KG1 (cell line): ENCODE measurements around the gene KCNK1.

Source experiments
- DNase-seq: peaks from one replicate; lab custom pipeline; 2025; lab: John Stamatoyannopoulos, UW

The KCNK1 gene

DNA sequence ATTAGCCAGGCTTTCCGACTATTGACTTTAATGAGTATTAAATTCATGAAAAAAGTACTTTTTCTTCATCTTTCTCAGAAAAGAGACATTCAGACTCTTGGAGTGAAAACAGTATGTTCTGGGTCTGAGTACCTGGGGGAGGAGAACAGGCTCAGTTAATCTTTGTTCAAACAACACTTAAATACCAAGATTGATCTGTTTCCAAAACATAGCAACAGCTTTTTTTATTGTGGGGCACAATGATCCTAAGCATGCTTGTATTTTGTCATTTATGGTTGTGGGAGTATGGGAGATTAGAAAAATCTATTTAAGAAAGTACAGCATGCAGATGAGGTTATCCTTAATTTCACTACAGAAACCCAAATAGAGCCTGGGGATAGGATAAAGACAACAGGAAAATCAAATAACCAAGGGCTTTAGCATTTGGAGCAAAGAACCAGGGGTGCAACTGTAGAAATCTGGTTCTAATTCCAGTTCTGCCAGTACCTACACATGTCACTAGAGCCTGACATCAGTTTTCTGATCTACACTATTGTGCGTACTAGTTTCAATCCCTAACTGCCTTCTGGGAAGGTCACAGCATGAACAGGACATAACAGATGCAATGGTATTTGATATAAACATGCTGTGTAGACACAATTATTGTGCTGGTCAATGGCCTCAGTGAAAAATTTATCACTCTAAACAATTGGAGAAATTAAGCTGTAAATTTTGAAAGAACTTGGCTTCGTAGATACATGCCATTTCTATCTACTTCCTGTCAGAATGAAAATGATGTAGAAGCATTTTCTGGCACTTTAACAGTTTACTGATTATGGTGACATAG is 91.2 kb downstream of the KCNK1 start:
- no peak for DNase-seq

GRCh38 chr1:233707153-233707879 is 93.4 kb downstream of the KCNK1 start:
- DNase-seq, result no peak

DNA sequence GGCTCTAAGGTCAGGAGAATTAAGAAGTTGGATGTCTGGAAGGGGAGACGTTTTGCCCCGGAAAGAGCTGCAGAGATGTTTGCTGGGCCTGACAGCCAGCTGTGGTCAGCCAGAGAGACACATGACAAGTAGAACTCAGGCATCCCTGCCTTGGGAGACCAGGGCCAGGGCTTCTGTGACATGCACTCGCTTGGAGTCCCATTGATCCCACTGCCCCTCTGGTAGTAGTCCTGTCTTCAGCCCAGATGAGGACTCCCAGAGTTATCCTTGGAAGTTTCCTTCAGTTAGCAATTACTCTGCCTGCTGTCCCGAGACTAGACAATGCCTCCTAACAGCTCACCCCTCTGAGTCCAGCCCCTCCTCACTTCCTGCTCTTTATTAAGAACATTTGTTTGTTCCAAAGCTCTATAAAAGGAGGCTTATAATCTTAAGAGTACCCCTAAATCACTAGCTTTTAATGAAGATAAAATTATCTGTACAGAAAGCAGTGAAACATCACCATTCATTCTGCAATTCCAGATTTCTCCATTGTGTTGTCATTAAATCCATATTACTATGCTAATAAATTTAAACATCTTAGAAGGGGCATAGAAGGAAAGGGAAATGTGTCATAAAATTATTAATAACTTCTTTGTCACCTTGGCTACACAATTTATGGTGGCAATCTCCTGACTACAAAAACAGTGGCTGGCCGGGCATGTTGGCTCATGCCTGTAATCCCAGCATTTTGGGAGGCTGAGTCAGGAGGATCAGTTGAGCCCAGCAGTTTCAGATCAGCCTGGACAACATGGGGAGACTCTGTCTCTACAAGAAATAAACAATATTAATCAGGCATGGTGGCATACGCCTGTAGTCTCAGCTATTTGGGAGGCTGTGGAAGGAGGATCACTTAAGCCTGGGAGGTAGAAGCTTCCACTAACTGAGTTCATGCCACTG is 94.2 kb downstream of the KCNK1 start:
- no peak for DNase-seq

DNA sequence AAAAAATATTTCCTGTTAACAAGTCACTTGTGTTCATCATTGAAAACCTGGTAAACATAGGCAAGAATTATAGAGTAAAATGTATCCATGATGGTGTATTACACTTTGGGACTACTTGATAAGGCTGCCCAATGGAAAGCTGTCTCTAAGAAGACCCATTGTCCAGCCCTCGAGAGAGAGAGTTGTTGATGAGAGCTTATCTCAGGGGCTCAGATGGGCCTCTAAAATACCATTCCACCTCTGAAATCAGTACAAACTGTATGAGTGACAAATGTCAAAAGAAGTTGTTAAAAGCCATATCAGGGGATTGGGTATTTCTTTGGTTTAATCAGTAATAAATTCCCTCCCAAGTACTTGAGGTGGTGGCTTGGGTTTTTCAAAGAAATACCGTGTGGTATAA is 96.1 kb downstream of the KCNK1 start:
- DNase-seq, result no peak

DNA sequence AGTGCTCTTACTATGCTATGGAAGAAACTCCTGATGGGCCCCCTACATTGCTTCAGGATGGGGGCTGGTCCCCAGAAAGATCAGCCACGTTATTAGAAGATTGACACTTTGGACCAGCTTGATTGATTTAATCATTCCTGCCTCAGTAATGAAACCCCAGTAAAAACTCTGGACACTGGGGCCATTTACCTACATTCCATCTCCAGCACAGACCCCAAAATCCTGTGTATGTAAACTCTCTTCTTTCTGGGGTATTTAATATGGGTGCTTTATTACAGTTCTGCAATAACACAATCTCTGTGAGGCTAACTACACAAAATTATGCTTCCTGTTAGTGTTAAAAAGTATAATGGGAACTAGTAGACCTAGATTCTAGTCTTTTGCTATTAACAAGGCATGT is 96.6 kb downstream of the KCNK1 start:
- DNase-seq, result no peak

- DNase-seq, result no peak
These were observed 100.8 kb downstream of the KCNK1 start for GRCh38 chr1:233714631-233715217.

DNA sequence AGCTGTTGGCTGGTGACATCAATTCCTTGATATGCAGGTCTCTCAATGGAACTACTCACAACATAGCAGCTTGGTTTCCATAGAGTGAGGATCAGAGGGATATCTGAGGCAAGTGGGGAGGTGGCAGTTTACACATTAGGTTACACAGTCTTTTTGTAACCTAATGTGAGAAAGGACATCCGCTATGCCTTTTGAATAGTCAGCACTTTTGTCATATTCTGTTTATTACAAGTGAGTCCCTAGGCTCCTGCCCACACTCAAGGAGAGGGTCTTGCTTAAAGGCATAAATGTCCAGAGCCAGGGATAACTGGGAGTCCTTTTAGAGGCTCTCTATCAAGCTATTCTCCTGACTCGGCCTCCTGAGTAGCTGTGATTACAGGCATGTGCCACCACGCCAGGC is 104.2 kb downstream of the KCNK1 start:
- no peak for DNase-seq

- DNase-seq, result no peak
These were observed 105.9 kb downstream of the KCNK1 start for GRCh38 chr1:233719655-233720341.

- DNase-seq, result no peak
These were observed 107.2 kb downstream of the KCNK1 start for GRCh38 chr1:233721004-233721595.
